LNCAP (cell line): ENCODE results near the gene CKAP4.
A peak's percentile ranks its signal among the peaks of the same experiment; 100 is the strongest.

Experiments
- CTCF ChIP-seq: fragments of 450-650 bp; IDR thresholded peaks from 2 replicates; pipeline ENCODE4 v1.5.1; 2017; ENCODE audit warnings: mild to moderate bottlenecking

CKAP4 gene

DNA sequence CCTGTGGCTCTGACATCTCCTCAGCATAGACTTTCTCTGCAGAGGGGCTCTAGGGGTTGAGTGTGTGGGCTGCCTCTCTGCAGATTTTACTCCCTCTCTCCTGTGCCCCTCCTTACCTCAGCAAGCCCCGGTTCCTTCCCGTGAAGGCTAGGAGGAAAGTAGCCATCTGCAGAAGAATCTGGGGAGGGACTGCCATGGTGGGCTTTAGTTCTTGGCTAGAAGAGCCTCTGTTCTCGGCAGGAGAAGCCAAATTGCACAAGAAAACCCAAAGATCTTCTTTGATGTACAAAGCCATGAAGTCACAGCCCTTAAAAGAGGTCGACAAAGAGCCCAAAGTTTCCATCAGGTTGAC is 23.5 kb downstream of the CKAP4 start:
- peak; percentile 33; the same call in 1 of the 2 replicates for TF ChIP-seq CTCF

GRCh38 chr12:106223485-106224354 is 24.1 kb downstream of the CKAP4 start:
- peak; percentile 98 for TF ChIP-seq CTCF

GRCh38 chr12:106220536-106220935 is 27.3 kb downstream of the CKAP4 start:
- TF ChIP-seq CTCF: no peak

- no peak for TF ChIP-seq CTCF
Observed at GRCh38 chr12:106219043-106219442, 28.8 kb downstream of the CKAP4 start.

- TF ChIP-seq CTCF: no peak
Observed at GRCh38 chr12:106217706-106218105, 30.1 kb downstream of the CKAP4 start.

DNA sequence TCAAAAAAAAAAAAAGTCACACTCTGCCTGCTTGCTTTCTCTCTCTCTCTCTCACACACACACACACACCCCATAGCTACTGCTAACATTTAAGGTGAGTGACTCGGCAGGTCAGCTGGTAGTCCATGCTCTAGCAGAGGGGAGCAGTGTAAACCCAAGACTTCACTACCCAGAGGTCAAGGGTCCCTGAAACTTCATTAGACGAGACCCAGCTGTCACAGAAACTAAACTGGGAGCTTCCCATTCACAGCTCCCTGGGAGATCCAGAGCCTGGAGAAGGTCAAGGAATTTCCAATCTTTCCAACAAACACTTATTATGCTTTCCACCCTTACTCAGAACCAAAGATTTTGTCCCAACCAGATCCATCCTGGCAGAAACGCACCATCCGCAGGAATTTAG is 33.2 kb downstream of the CKAP4 start:
- TF ChIP-seq CTCF: no peak

DNA sequence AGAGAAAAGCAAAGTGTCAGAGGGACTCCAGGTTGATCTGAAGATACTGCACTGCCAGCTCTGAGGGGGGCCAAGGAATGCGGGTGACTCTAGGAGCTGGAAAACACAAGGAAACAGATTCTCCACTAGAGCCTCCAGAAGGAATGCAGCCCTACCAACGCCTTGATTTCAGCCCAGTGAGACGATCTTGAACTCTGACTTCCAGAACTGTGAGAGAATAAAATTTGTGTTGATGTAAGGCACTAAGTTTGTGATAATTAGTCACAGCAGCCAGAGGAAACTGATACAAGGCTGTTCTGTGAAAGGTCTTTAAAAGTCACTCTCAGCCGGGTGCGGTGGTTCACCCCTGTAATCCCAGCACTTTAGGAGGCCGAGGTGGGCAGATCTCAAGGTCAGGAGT is 34.2 kb downstream of the CKAP4 start:
- TF ChIP-seq CTCF: no peak
